Measurements from ENCODE around the gene FBXW8.

The FBXW8 gene

DNA sequence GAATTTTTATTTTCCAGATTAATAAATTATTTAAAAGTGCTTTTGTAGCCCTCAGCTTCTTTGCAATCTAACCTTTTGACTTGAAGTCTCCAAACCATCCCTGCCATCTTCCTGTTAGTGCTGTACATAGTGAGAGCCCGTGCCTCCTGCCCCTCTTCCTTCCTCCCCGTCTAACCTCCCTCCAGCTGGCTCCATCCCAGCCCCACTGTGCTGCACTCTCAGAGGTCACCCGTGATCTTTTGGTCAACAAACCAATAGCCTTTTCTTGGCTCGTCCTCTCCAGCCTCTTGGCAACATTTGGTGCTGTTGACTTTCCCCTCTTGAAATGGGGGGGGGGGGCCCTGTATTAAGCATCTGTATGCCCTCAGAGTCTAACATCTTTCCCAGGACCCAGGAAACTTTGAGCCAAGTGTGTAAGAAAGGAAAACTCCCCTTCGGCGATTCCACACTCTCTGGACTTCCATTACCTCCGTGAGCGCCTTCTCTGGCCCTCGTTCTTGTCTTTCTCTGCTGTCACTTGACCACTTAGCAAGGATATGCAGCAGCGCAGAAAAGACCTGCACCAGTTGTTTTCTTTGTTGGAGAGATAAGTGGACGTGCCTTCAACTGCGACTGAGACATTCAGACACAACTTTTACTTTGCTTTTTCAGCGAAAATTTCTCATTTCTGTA lies 44.1 kb downstream of the FBXW8 start:
- Histone ChIP-seq H3K36me3 (peaks cover 2 to 21% (median 7%) of the 10 kb centered on the region in 3 donors), H3K4me3 (no peak overlapping the region), H3K9me3 (no peaks in the 10 kb centered on the region), H3K4me1 (peaks cover 0 to 12% (median 1%) of the 10 kb centered on the region in 4 donors), H3K27ac (no peak overlapping the region), H3K27me3 (no peaks in the 10 kb centered on the region)
- DNase-seq, result peak; percentile 26 to 78
- no peak for TF ChIP-seq CTCF (IDR thresholded peaks at IDR 0.05)
- intact Hi-C loops (cut with DNase I; ENCODE audit: low total_unique reads), result no loop called here

DNA sequence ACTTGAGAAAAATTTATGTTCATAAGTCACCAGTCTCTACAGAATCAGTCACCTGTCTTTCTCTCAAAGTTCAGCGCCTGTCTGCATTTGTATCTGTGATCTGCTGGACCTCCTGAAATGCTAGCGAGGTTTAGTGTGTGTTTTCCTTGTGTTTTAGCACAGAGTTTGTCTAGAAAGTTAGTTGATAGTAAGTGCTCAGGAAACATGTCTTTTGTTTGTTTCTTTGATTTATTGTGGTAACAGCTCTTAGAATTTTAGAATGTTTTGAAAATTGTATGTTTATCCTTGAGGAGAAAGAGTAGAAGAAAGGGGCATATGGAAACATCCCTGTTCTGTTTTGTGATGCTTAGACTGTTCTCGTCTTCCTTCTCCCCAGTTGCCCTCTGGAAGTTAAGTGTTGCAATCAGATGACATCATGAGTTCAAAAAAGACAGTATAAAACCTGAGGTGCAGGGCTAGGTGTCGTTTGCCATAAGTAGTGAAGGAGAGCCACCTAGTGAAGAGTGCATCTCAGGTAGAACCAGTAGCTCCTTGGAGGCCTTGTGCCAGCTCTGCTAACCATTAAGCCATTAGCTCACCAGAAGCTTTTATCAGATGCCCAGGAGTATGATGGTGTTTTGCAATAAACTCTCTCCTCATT lies 44.8 kb downstream of the FBXW8 start:
- no peak for TF ChIP-seq CTCF (IDR thresholded peaks at IDR 0.05)
- intact Hi-C loops (cut with DNase I; ENCODE audit: low total_unique reads), result no loop called here

DNA sequence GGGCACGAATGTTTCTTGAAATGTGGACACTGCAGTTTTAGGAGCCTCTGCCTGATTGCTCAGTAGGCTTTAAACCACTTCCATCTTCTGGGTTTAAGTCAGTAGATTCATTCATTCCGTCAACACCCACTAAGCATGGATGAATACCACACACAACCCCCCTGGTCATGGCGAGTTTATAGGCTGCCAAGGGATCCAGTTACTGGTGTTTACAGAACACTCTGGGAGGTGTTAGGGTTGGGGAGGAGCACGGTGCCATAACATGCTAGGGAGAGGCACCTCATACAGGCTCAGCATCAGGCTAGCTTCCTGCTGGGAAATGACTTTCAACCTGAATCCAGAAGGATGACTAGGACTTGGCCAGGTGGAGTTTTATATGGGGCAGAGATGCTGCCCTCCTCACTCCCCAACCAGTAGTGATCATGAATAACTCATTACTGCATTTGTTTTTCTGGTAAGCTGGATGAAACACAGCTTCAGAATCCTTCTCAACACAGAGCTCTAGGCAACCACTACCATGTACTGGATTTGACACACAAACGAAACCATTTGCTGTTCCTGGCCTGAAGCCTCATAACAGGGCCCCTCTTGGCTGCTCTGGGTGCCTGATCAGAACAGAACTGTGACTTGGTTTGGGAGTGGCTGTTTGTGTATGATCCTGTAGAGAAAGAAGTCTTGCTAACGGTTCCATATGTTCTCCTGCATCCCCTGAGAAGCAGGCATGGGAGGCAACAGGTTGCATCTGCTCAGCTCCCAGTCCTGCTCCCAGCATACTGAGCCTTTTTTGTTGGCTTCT lies 47.9 kb downstream of the FBXW8 start:
- no peak for DNase-seq
- TF ChIP-seq CTCF (IDR thresholded peaks at IDR 0.05), result no peak
- Histone ChIP-seq H3K27me3 (no peaks in the 10 kb centered on the region), H3K4me3 (no peak overlapping the region), H3K4me1 (peaks cover 0 to 12% (median 1%) of the 10 kb centered on the region in 4 donors), H3K9me3 (no peaks in the 10 kb centered on the region), H3K27ac (no peak overlapping the region), H3K36me3 (no peaks in the 10 kb centered on the region)
- intact Hi-C loops (cut with DNase I; ENCODE audit: low total_unique reads), result no loop called here

More for the DNA sequence above, 44.8 kb downstream of the FBXW8 start:
- H3K27me3 ChIP-seq, result no peaks in the 10 kb centered on the region
- H3K9me3 ChIP-seq, result no peaks in the 10 kb centered on the region
- peaks cover 0 to 12% (median 1%) of the 10 kb centered on the region in 4 donors for H3K4me1 ChIP-seq
- no peak for DNase-seq
- peaks cover 0 to 15% (median 7%) of the 10 kb centered on the region in 3 donors for H3K36me3 ChIP-seq
- H3K27ac ChIP-seq, result no peak overlapping the region
- no peak overlapping the region for H3K4me3 ChIP-seq

GRCh38 chr12:116959198-116959460 lies 48.4 kb downstream of the FBXW8 start:
- peaks cover 0 to 12% (median 1%) of the 10 kb centered on the region in 4 donors for H3K4me1 ChIP-seq
- H3K9me3 ChIP-seq, result no peaks in the 10 kb centered on the region
- no peak for DNase-seq
- no peaks in the 10 kb centered on the region for H3K27me3 ChIP-seq
- peaks cover 0 to under 1% (median 0%) of the 10 kb centered on the region in 3 donors for H3K36me3 ChIP-seq
- H3K27ac ChIP-seq, result no peak overlapping the region
- H3K4me3 ChIP-seq, result no peak overlapping the region
- intact Hi-C loops (cut with DNase I; ENCODE audit: low total_unique reads), result no loop called here
- no peak for TF ChIP-seq CTCF (IDR thresholded peaks at IDR 0.05)

- Histone ChIP-seq H3K9me3 (no peaks in the 10 kb centered on the region), H3K4me3 (no peak overlapping the region), H3K27me3 (no peaks in the 10 kb centered on the region), H3K4me1 (peaks cover 0 to 6% (median 0%) of the 10 kb centered on the region in 4 donors), H3K27ac (no peak overlapping the region), H3K36me3 (peaks cover 0 to 9% (median 0%) of the 10 kb centered on the region in 3 donors)
- intact Hi-C loops (cut with DNase I; ENCODE audit: low total_unique reads), result no loop called here
- TF ChIP-seq CTCF (IDR thresholded peaks at IDR 0.05), result no peak
- no peak for DNase-seq
These were observed 49.2 kb downstream of the FBXW8 start for GRCh38 chr12:116959845-116960514.

Data from tibial artery (tissue), 4 donors.